ENCODE data around the gene PLXNA1. TPM values are rescaled to one million over a fixed set of nuclear protein-coding genes. Genes with fewer than 3 reads are reported as not detected.

Gene PLXNA1
- 1 to 10 TPM; 3.4 to 7.9 TPM for total RNA-seq

- no peaks in the 10 kb centered on the region for H3K36me3 Mint-ChIP-seq
- peak within 1 kb of the TSS in 1 of 2 donors; percentile 47 for H3K27ac Mint-ChIP-seq
- peaks cover 0 to 11% of the 10 kb centered on the region in 2 donors for H3K4me1 Mint-ChIP-seq (ENCODE audit: low read depth in 2 of 2)
- H3K27me3 Mint-ChIP-seq = peaks cover 18 to 22% of the 10 kb centered on the region in 2 donors
- peak; percentile 90 for DNase-seq (ENCODE audit: low spot score)
- no peaks in the 10 kb centered on the region for H3K9me3 Mint-ChIP-seq
- ATAC-seq = peak; percentile 88 to 92
- H3K4me3 Mint-ChIP-seq = peak within 1 kb of the TSS; percentile 82
Measured at GRCh38 chr3:126982471-126983175, at the start of gene PLXNA1. Gene PLXNA1 (plus strand): TSS chr3:126983115. CDS start chr3:126988594, 5,479 bp downstream.

- no peak for ATAC-seq
- H3K27ac Mint-ChIP-seq = no peak overlapping the region
- H3K27me3 Mint-ChIP-seq = peaks cover 3 to 24% of the 10 kb centered on the region in 2 donors
- H3K36me3 Mint-ChIP-seq = no peaks in the 10 kb centered on the region
- no peak for DNase-seq (ENCODE audit: low spot score)
- no peak overlapping the region for H3K4me3 Mint-ChIP-seq
- H3K4me1 Mint-ChIP-seq (ENCODE audit: low read depth in 2 of 2) = no peaks in the 10 kb centered on the region
- no peaks in the 10 kb centered on the region for H3K9me3 Mint-ChIP-seq
Measured at GRCh38 chr3:126934031-126934531, 48.8 kb upstream of the PLXNA1 start.

DNA sequence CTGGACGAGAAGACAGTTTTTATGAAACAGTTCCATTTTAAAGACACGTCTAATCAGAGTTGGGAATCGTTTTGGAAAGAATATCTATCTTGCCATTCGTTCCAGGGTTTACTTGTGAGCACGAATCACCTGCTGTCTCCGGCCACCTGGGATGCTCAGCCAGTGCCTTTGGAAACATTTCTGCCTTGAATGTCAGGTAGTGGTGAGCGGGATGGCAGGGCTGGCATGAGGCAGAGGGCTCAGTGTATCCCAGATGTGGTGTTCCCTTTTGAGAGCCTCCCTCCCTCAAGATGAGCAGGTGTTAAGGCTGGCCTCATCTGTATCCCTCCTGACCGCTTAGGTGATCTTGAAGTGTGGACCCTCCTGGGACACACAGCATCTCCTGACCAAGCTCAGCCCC, 47.9 kb upstream of the PLXNA1 start:
- Mint-ChIP-seq H3K27ac (no peak overlapping the region), H3K9me3 (no peaks in the 10 kb centered on the region)

DNA sequence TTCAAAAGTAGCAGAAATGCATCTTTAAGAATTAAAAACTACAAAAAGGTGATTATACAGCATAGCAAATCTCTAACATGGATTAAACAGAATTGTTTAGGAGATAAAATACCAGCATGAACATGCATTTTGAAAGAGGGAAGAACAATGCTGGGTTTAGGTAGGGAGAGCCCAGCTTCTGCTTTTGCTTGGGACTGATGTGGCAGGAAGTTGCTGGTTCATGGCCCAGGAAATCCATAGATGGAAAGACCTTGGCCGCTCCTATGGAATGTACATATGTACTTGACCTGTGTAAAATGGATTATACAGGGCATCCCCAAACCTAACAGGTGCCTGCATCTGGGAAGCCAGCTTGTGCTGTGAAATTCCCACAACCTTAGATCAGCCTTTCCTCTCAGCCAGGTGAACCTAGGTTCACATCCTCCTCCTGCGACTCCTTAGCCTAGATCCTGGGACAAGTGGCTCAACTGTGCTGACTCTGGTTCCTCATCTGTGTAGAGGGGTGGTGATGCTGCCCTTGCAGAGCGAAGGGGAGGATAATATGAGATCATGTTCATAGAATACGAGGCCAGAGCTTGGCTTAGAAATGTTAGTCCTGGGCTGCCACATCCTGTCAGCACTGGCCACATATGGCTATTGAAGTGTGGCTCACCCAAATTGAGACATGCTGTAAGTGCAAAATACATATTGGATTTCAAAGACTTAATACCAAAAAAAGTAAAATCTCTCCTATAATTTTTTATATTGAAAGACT, 47.0 kb upstream of the PLXNA1 start:
- Mint-ChIP-seq H3K9me3 (no peaks in the 10 kb centered on the region), H3K27ac (no peak overlapping the region), H3K4me3 (no peak overlapping the region), H3K4me1 (ENCODE audit: low read depth in 2 of 2) (no peaks in the 10 kb centered on the region), H3K36me3 (no peaks in the 10 kb centered on the region), H3K27me3 (peaks cover 0 to 11% of the 10 kb centered on the region in 2 donors)
- DNase-seq (ENCODE audit: low spot score) (no peak), ATAC-seq (peak in 1 of 2 donors; percentile 56)

More for the DNA sequence above, 47.9 kb upstream of the PLXNA1 start:
- no peaks in the 10 kb centered on the region for H3K36me3 Mint-ChIP-seq
- peaks cover 0 to 17% of the 10 kb centered on the region in 2 donors for H3K27me3 Mint-ChIP-seq
- DNase-seq (ENCODE audit: low spot score) (no peak), ATAC-seq (no peak)
- H3K4me1 Mint-ChIP-seq (ENCODE audit: low read depth in 2 of 2) = no peaks in the 10 kb centered on the region
- H3K4me3 Mint-ChIP-seq = no peak overlapping the region

DNA sequence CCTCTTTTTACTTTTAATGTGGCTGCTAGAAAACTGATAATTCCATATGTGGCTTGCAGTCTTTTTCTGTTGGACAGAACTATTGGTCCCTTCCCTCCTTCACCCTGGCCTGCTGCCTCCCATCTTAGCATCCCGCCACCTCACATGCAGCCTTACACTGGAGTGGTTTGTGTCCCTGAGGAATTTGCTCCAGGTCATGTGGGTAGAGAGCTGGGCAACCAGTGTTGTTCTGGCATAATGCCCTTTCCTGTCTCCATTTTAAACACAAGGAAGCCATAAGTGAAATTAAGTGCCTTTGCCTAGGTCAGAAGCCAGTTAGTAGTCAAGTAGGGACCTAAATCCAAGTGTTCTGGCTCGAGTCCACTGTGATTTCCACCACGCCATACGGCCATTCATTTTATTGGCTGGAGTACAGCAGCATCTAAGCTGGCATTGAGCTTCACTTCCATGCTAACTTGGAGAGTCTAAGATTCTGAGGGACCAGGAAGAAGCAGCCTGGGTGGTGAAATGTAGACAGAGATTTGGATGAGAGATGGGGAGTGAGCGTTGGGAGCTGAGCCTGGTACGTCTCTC, 46.0 kb upstream of the PLXNA1 start:
- Mint-ChIP-seq H3K9me3 (no peaks in the 10 kb centered on the region), H3K4me1 (ENCODE audit: low read depth in 2 of 2) (peaks cover 0 to 3% of the 10 kb centered on the region in 2 donors), H3K27me3 (peaks cover 0 to 10% of the 10 kb centered on the region in 2 donors), H3K4me3 (no peak overlapping the region), H3K27ac (no peak overlapping the region), H3K36me3 (no peaks in the 10 kb centered on the region)
- ATAC-seq (no peak), DNase-seq (ENCODE audit: low spot score) (no peak)

DNA sequence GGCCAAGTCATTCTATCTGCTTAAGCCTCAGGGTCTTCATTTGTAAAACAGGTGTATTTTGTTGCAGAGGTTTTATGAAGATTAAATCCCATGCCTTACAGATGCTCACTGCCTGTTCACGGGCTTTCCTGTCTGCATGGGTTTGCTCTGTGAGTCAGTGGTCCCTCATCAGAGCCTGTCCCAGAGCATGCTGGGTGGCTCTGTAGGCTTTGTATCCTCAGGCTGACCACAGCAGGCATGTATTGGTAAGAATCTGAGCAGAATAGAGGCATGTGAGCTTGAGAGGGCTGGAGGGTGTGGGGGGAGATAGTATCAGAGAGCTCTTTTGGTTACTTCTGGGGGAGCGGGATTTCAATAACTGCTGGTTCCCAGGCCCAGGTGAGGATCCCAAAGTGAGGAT, 45.4 kb upstream of the PLXNA1 start:
- no peak for ATAC-seq
- no peak for DNase-seq (ENCODE audit: low spot score)
- Mint-ChIP-seq H3K27ac (no peak overlapping the region), H3K27me3 (peaks cover 0 to 11% of the 10 kb centered on the region in 2 donors), H3K4me3 (no peak overlapping the region), H3K36me3 (no peaks in the 10 kb centered on the region), H3K9me3 (no peaks in the 10 kb centered on the region), H3K4me1 (ENCODE audit: low read depth in 2 of 2) (peaks cover 0 to 4% of the 10 kb centered on the region in 2 donors)

DNA sequence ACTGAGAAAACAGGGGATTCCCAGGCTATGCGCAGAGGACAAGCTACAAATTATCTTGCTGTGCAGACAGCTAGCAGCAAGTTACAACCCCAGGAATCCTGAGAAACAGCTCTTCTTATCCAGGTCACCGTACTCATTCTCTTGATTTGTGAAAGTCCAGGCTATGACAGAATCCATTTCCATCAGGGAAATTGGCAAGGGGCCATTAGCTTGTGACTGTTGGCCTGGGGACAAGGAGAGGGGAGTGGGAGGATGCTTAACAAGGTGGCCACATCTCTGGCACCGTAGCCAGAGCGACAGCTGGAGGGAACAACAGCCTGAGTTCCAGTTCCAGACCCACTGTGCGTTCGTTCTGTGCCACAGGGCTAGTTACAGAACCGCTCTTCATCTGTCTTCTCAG, 44.9 kb upstream of the PLXNA1 start:
- H3K27ac Mint-ChIP-seq = no peak overlapping the region
- DNase-seq (ENCODE audit: low spot score) (no peak), ATAC-seq (no peak)
- H3K27me3 Mint-ChIP-seq = peaks cover 0 to 13% of the 10 kb centered on the region in 2 donors
- no peaks in the 10 kb centered on the region for H3K9me3 Mint-ChIP-seq
- H3K4me1 Mint-ChIP-seq (ENCODE audit: low read depth in 2 of 2) = peaks cover 0 to 4% of the 10 kb centered on the region in 2 donors
- no peaks in the 10 kb centered on the region for H3K36me3 Mint-ChIP-seq
- no peak overlapping the region for H3K4me3 Mint-ChIP-seq

GRCh38 chr3:126938520-126939337, 44.2 kb upstream of the PLXNA1 start:
- DNase-seq (ENCODE audit: low spot score) (peak; percentile 22), ATAC-seq (no peak)
- no peak overlapping the region for H3K4me3 Mint-ChIP-seq
- no peaks in the 10 kb centered on the region for H3K9me3 Mint-ChIP-seq
- H3K27me3 Mint-ChIP-seq = peaks cover 0 to 13% of the 10 kb centered on the region in 2 donors
- no peaks in the 10 kb centered on the region for H3K36me3 Mint-ChIP-seq
- no peak overlapping the region for H3K27ac Mint-ChIP-seq
- peaks cover 0 to 4% of the 10 kb centered on the region in 2 donors for H3K4me1 Mint-ChIP-seq (ENCODE audit: low read depth in 2 of 2)

GRCh38 chr3:126939338-126939718, 43.6 kb upstream of the PLXNA1 start:
- no peak for ATAC-seq
- Mint-ChIP-seq H3K9me3 (no peaks in the 10 kb centered on the region), H3K27ac (no peak overlapping the region), H3K4me1 (ENCODE audit: low read depth in 2 of 2) (peaks cover under 1 to 7% of the 10 kb centered on the region in 2 donors), H3K27me3 (peaks cover 0 to 13% of the 10 kb centered on the region in 2 donors), H3K4me3 (no peak overlapping the region), H3K36me3 (no peaks in the 10 kb centered on the region)
- no peak for DNase-seq (ENCODE audit: low spot score)

DNA sequence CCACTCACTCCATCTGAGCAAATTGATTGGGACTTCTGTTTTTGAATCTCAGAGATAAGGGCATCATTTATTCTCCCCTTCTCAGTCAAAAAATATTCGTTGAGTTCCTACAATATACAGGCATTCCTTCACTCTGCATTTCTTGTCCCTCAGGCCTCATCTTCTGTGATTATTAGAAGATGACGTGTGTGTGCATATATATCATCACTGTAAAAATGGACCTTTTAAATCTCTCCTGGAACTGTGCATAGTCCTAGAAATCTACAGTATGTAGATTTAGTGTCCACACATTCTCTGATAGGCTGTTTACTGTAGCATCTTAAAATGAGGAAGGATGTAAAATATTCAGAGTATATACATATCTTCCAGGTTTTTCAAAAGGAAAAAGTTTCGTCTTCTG, 43.2 kb upstream of the PLXNA1 start:
- H3K27ac Mint-ChIP-seq = no peak overlapping the region
- ATAC-seq (no peak), DNase-seq (ENCODE audit: low spot score) (no peak)
- H3K27me3 Mint-ChIP-seq = peaks cover 0 to 13% of the 10 kb centered on the region in 2 donors
- no peak overlapping the region for H3K4me3 Mint-ChIP-seq
- H3K36me3 Mint-ChIP-seq = no peaks in the 10 kb centered on the region
- H3K4me1 Mint-ChIP-seq (ENCODE audit: low read depth in 2 of 2) = peaks cover 5 to 7% of the 10 kb centered on the region in 2 donors
- H3K9me3 Mint-ChIP-seq = no peaks in the 10 kb centered on the region

DNA sequence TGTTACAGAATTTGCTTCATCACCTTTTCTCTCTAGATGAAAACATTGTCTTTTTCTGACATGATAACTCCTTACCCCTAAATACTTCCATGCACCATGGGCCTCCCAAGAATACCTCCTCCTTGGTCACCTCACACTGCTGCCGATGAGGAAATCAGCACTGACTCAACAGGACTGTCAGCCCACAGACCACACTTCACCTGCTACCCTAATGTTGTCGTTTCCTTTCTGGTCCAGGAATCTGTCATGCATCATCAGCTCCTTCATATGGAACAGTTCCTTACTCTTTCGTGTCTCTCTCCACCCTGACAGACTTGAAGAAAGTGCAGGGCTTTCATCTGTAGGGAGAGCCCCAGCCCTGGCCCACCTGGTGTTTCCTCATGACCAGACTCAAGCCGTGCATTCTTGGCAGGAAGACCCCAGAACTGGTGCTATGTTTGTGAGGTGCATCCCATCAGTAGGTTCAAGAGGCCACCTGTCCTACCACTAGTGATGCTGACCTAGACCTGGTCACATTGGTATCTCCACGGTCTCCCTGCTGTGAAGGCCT, 41.1 kb upstream of the PLXNA1 start:
- no peak for ATAC-seq
- Mint-ChIP-seq H3K27ac (no peak overlapping the region), H3K36me3 (no peaks in the 10 kb centered on the region), H3K4me3 (no peak overlapping the region), H3K4me1 (ENCODE audit: low read depth in 2 of 2) (peaks cover 7 to 9% of the 10 kb centered on the region in 2 donors), H3K27me3 (peaks cover 0 to 16% of the 10 kb centered on the region in 2 donors), H3K9me3 (no peaks in the 10 kb centered on the region)
- peak; percentile 15 for DNase-seq (ENCODE audit: low spot score)

GRCh38 chr3:126944089-126944965, 38.6 kb upstream of the PLXNA1 start:
- Mint-ChIP-seq H3K27me3 (peaks cover 0 to 6% of the 10 kb centered on the region in 2 donors), H3K27ac (no peak overlapping the region), H3K4me3 (no peak overlapping the region), H3K4me1 (ENCODE audit: low read depth in 2 of 2) (peaks cover 9% of the 10 kb centered on the region in 2 donors), H3K9me3 (no peaks in the 10 kb centered on the region), H3K36me3 (no peaks in the 10 kb centered on the region)
- ATAC-seq = peak in 1 of 2 donors; percentile 17
- no peak for DNase-seq (ENCODE audit: low spot score)
